LNCAP (cell line): ENCODE results near the gene SEC22A.

Source experiments
- CTCF ChIP-seq: fragments of 450-650 bp; IDR thresholded peaks from 2 replicates; pipeline ENCODE4 v1.5.1; 2017; ENCODE audit warnings: mild to moderate bottlenecking

Gene SEC22A

GRCh38 chr3:123272547-123272946 lies 70.8 kb downstream of the SEC22A start:
- no peak for TF ChIP-seq CTCF

GRCh38 chr3:123275691-123276090 lies 73.9 kb downstream of the SEC22A start:
- no peak for TF ChIP-seq CTCF

- no peak for TF ChIP-seq CTCF
Observed at GRCh38 chr3:123276346-123277006, 74.7 kb downstream of the SEC22A start.

GRCh38 chr3:123277106-123277505 lies 75.4 kb downstream of the SEC22A start:
- no peak for TF ChIP-seq CTCF

- no peak for TF ChIP-seq CTCF
Observed at GRCh38 chr3:123278446-123278845, 76.7 kb downstream of the SEC22A start.

- no peak for TF ChIP-seq CTCF
Observed at GRCh38 chr3:123279121-123279520, 77.4 kb downstream of the SEC22A start.

GRCh38 chr3:123281406-123281805 lies 79.7 kb downstream of the SEC22A start:
- TF ChIP-seq CTCF = no peak

- TF ChIP-seq CTCF = no peak
Observed at GRCh38 chr3:123281929-123282328, 80.2 kb downstream of the SEC22A start.
